Sigmoid colon (tissue), 7 donors: ENCODE data around the gene BMP10. TPM values are rescaled to one million over a fixed set of nuclear protein-coding genes. Genes with fewer than 3 reads are reported as not detected.

Source experiments
- DNase-seq: peaks from one replicate; pipeline ENCODE4 v3.0.0-alpha.2; 2019
- H3K27ac ChIP-seq, 4 donors: fragments of 200-600 bp; sonication (generic); one replicate each; pipeline ENCODE4 v1.5.1; 2016 to 2019; ENCODE audit warnings: mild to moderate bottlenecking in 1 of 4
- H3K27me3 ChIP-seq, 3 donors: fragments of 200-600 bp; sonication (generic); one replicate each; pipeline ENCODE4 v1.5.1; 2019; ENCODE audit warnings: mild to moderate bottlenecking in 1 of 3
- H3K36me3 ChIP-seq, 4 donors: fragments of 200-600 bp; sonication (generic); one replicate each; pipeline ENCODE4 v1.5.1; 2016 to 2019
- H3K4me1 ChIP-seq, 4 donors: fragments of 200-600 bp; sonication (generic); one replicate each; pipeline ENCODE4 v1.5.1; 2017 to 2019
- H3K4me3 ChIP-seq, 4 donors: fragments of 200-600 bp; sonication (generic); one replicate each; pipeline ENCODE4 v1.5.1; 2017 to 2019; ENCODE audit warnings: mild to moderate bottlenecking in 2 of 4, moderate library complexity in 1 of 4
- H3K9me3 ChIP-seq, 4 donors: fragments of 200-600 bp in 3 of 4; sonication (generic) in 3 of 4; one replicate each; pipeline versions ENCODE4 v1.5.1 to v1.6.1; 2013 to 2019
- EP300 ChIP-seq, 4 donors: sonication (generic); formaldehyde crosslinking; IDR thresholded peaks; one replicate each; pipeline ENCODE4 v1.6.1; 2017; ENCODE audit warnings: antibody characterized with exemption in 4 of 4
- POLR2A ChIP-seq, 2 donors: fragments of 450-650 bp; IDR thresholded peaks; one replicate each; pipeline ENCODE4 v1.6.1; 2016; ENCODE audit warnings: antibody characterized with exemption in 2 of 2, mild to moderate bottlenecking in 2 of 2, moderate library complexity in 2 of 2
- POLR2AphosphoS5 ChIP-seq, 4 donors: sonication (generic); formaldehyde crosslinking; IDR thresholded peaks; one replicate each; pipeline ENCODE4 v1.6.1; 2017; ENCODE audit warnings: antibody characterized with exemption in 4 of 4
- WGBS, 2 donors: extraction: QIAGEN DNeasy Blood & Tissue Kit; methylation state at CpG; one replicate each; pipeline ENCODE4 v1.1.7; 2013; 5-methylcytosine and 5-hydroxymethylcytosine counted together
- intact Hi-C: fragments of 100-400 bp; cut with DNase I; formaldehyde crosslinking; loops from one replicate; pipeline ENCODE4 v1.15.1; 2023
- polyA plus RNA-seq, 3 donors: library from polyadenylated mRNA; stranded (reverse); fragments of 200-250 nt; gene quantifications; one replicate each; pipeline ENCODE4 v1.2.3, GENCODE V29; 2013
- total RNA-seq, 4 donors: library from RNA; depleted of rRNA; stranded (reverse); fragments of >200 nt; gene quantifications; one replicate each; pipeline ENCODE4 v1.1.0, GENCODE V29; 2016
- TF ChIP-seq, protein P1 (sequence below), 4 experiments: fragments of 450-650 bp in 3 of 4; fragments of 200-600 bp in 1 of 4; IDR thresholded peaks; one replicate each; pipeline ENCODE4 v1.5.1; 2016 to 2019; ENCODE audit warnings: antibody characterized with exemption in 4 of 4, mild to moderate bottlenecking in 3 of 4, moderate library complexity in 2 of 4
- donor health status: healthy with polysubstance abuse.
- donor health status: Bipolar disorder and iron deficiency.
- donor health status: healthy.

Gene BMP10
- total and polyA plus RNA-seq, 7 donors, result not detected

DNA sequence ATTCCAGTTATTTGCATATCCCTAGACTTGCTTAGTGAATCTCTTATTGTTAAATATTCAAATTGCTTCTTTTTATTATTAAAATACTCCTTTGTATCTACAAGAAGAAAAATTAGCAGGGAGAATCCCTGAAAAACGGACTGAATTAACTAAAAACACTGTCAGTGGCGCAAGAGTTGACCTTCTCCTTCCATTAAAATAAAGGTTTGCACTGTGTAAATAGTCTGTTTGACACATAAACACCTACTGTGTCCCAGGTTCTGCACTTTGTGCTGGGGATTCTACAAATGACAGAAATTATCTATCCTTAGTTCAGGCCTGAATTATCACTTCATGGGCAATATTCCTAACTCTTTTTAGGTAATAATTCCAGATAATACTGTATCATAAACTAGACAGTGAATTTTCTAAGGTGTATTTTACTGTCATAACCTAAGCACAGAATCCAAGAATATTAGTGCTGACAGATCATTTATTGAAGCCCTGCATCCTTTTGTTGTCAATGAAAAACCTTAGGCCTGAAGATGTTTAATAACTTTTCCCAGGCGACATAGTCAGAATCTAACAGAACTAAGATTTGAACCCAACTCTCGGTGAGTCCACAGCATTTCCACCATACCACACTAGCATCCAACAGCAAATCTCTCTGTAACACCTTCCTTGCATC is 17.0 kb upstream of the BMP10 start:
- Histone ChIP-seq H3K27me3 (no peaks in the 10 kb centered on the region), H3K27ac (no peak overlapping the region), H3K4me3 (no peak overlapping the region), H3K4me1 (no peaks in the 10 kb centered on the region), H3K36me3 (no peaks in the 10 kb centered on the region), H3K9me3 (peaks cover 0 to 3% (median 0%) of the 10 kb centered on the region in 4 donors)
- no peak for DNase-seq
- 82 to 88% methylated on average over 4 of the region's 4 CpGs for WGBS, 2 donors
- intact Hi-C loops, result no loop called here
- TF ChIP-seq, protein P1, sequence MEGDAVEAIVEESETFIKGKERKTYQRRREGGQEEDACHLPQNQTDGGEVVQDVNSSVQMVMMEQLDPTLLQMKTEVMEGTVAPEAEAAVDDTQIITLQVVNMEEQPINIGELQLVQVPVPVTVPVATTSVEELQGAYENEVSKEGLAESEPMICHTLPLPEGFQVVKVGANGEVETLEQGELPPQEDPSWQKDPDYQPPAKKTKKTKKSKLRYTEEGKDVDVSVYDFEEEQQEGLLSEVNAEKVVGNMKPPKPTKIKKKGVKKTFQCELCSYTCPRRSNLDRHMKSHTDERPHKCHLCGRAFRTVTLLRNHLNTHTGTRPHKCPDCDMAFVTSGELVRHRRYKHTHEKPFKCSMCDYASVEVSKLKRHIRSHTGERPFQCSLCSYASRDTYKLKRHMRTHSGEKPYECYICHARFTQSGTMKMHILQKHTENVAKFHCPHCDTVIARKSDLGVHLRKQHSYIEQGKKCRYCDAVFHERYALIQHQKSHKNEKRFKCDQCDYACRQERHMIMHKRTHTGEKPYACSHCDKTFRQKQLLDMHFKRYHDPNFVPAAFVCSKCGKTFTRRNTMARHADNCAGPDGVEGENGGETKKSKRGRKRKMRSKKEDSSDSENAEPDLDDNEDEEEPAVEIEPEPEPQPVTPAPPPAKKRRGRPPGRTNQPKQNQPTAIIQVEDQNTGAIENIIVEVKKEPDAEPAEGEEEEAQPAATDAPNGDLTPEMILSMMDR (IDR thresholded peaks at IDR 0.05), result no peak
- TF ChIP-seq EP300 (IDR thresholded peaks at IDR 0.05), result no peak

GRCh38 chr2:68885811-68886075 is 14.5 kb upstream of the BMP10 start:
- Histone ChIP-seq H3K27ac (no peak overlapping the region), H3K36me3 (no peaks in the 10 kb centered on the region), H3K4me3 (no peak overlapping the region), H3K9me3 (no peaks in the 10 kb centered on the region), H3K27me3 (no peaks in the 10 kb centered on the region), H3K4me1 (no peaks in the 10 kb centered on the region)
- TF ChIP-seq EP300 (IDR thresholded peaks at IDR 0.05) (no peak), POLR2A (IDR thresholded peaks at IDR 0.05) (no peak), POLR2AphosphoS5 (IDR thresholded peaks at IDR 0.05) (no peak)
- TF ChIP-seq, protein P1 (IDR thresholded peaks at IDR 0.05), result no peak
- no peak for DNase-seq
- WGBS, 2 donors, result 77 to 84% methylated on average over 3 of the region's 3 CpGs
- intact Hi-C loops, result no loop called here

DNA sequence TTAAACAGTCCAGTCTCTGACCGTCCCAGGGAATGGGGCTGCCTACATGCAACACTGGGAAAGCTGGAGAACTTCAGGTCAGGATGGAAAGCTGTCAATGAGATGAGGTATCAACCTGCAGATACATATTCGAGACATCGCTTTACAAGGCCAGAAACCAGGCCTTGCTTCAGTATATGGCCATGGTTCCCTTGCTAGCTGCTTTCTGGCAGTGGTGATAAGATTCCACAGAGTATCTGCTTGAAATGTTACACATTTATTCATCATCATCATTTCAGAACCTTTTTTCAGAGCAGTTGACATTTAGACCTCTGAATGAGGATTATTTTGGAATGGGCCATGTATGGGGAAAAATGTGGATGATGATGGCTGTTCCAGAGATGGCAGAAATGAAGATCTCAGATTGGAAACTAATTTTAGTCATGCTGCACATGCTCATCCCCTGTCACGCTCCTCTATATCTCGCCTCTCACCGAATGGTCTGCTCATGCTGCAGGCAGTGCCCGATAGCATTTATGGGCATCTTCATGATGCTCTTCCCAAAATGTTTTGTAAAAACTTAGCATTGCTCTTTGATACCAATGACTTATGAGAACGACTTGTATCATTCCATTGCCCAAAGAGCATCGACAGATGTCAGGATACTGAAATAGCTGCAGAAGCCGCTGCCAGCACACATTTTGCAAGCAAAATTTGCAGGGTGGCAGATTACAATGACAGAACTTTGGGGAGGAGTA is 14.0 kb upstream of the BMP10 start:
- TF ChIP-seq POLR2A (IDR thresholded peaks at IDR 0.05) (no peak), POLR2AphosphoS5 (IDR thresholded peaks at IDR 0.05) (no peak), EP300 (IDR thresholded peaks at IDR 0.05) (no peak)
- TF ChIP-seq, protein P1 (IDR thresholded peaks at IDR 0.05), result no peak
- intact Hi-C loops, result no loop called here
- no peaks in the 10 kb centered on the region for H3K9me3 ChIP-seq
- H3K27me3 ChIP-seq, result no peaks in the 10 kb centered on the region
- H3K4me3 ChIP-seq, result no peak overlapping the region
- no peaks in the 10 kb centered on the region for H3K36me3 ChIP-seq
- DNase-seq, result no peak
- H3K27ac ChIP-seq, result no peak overlapping the region
- 93 to 95% methylated on average over 10 of the region's 10 CpGs for WGBS, 2 donors
- H3K4me1 ChIP-seq, result peaks cover 0 to 4% (median 2%) of the 10 kb centered on the region in 4 donors

DNA sequence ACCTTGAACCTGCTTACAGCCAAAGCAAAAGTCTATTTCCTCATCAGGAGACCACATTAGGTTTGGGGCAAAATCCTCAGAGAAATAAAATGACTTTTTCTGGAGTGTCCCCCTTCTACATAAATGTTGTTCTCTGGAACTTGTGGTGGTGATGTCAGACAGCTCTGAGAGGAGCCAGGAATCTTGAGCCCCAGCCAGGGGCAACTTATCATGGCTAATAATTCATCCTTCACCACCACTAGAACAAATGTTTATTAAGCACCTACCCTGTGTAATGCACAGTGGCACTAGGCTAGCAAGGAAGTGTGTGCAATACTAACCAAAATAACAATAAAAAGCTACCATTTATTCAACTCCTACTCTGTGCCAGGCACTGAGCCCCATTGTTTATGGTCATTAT is 9.0 kb upstream of the BMP10 start:
- H3K4me1 ChIP-seq, result peaks cover 0 to 14% (median 4%) of the 10 kb centered on the region in 4 donors
- H3K27me3 ChIP-seq, result no peaks in the 10 kb centered on the region
- H3K36me3 ChIP-seq, result no peaks in the 10 kb centered on the region
- intact Hi-C loops, result no loop called here
- no peak overlapping the region for H3K4me3 ChIP-seq
- H3K27ac ChIP-seq, result no peak overlapping the region
- TF ChIP-seq EP300 (IDR thresholded peaks at IDR 0.05), result no peak
- TF ChIP-seq, protein P1 (IDR thresholded peaks at IDR 0.05), result no peak
- no peak for DNase-seq
- H3K9me3 ChIP-seq, result no peaks in the 10 kb centered on the region

GRCh38 chr2:68879296-68879695 is 8.1 kb upstream of the BMP10 start:
- peaks cover 0 to 14% (median 4%) of the 10 kb centered on the region in 4 donors for H3K4me1 ChIP-seq
- TF ChIP-seq, protein P1 (IDR thresholded peaks at IDR 0.05), result no peak
- TF ChIP-seq EP300 (IDR thresholded peaks at IDR 0.05), result no peak
- TF ChIP-seq POLR2AphosphoS5 (IDR thresholded peaks at IDR 0.05), result no peak
- TF ChIP-seq POLR2A (IDR thresholded peaks at IDR 0.05), result no peak
- no peaks in the 10 kb centered on the region for H3K36me3 ChIP-seq
- no peaks in the 10 kb centered on the region for H3K27me3 ChIP-seq
- H3K9me3 ChIP-seq, result no peaks in the 10 kb centered on the region
- H3K4me3 ChIP-seq, result no peak overlapping the region
- WGBS, 2 donors, result 71 to 79% methylated on average over 3 of the region's 3 CpGs
- intact Hi-C loops, result no loop called here
- H3K27ac ChIP-seq, result no peak overlapping the region
- no peak for DNase-seq
